ENCODE data around the gene DDX1. TPM values are rescaled to one million over a fixed set of nuclear protein-coding genes. Genes with fewer than 3 reads are reported as not detected.

The DDX1 gene
- total RNA-seq, 4 donors from 2014 or later, result 48.7 to 60.0 (median 55.1) TPM

DNA sequence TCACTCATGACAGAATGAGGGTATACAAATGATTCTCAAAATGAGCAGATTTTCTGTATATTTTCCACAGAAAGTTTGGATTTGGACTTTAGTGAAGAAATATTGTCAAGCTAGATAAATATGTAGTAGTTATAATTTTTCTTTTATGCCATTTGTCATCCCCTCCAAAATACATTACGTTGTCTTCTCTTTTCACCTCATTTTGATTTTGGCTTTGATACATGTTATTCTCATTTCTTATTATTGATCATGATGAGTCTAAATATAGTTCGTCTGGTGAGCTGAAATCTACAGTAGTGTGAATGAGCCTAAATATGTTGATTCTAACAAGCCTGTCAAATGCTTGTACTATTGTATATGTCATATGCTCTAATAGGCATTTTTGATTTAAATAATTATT is 12.3 kb downstream of the DDX1 start:
- TF ChIP-seq, protein P1, sequence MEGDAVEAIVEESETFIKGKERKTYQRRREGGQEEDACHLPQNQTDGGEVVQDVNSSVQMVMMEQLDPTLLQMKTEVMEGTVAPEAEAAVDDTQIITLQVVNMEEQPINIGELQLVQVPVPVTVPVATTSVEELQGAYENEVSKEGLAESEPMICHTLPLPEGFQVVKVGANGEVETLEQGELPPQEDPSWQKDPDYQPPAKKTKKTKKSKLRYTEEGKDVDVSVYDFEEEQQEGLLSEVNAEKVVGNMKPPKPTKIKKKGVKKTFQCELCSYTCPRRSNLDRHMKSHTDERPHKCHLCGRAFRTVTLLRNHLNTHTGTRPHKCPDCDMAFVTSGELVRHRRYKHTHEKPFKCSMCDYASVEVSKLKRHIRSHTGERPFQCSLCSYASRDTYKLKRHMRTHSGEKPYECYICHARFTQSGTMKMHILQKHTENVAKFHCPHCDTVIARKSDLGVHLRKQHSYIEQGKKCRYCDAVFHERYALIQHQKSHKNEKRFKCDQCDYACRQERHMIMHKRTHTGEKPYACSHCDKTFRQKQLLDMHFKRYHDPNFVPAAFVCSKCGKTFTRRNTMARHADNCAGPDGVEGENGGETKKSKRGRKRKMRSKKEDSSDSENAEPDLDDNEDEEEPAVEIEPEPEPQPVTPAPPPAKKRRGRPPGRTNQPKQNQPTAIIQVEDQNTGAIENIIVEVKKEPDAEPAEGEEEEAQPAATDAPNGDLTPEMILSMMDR (IDR thresholded peaks at IDR 0.05), result no peak
- ATAC-seq (ENCODE audit: low FRiP score) (no peak), DNase-seq (ENCODE audit: low spot score) (no peak)

- TF ChIP-seq, protein P1 (IDR thresholded peaks at IDR 0.05), result no peak
- DNase-seq (ENCODE audit: low spot score) (no peak), ATAC-seq (ENCODE audit: low FRiP score) (no peak)
Measured at GRCh38 chr2:15605721-15606120, 14.1 kb downstream of the DDX1 start.

DNA sequence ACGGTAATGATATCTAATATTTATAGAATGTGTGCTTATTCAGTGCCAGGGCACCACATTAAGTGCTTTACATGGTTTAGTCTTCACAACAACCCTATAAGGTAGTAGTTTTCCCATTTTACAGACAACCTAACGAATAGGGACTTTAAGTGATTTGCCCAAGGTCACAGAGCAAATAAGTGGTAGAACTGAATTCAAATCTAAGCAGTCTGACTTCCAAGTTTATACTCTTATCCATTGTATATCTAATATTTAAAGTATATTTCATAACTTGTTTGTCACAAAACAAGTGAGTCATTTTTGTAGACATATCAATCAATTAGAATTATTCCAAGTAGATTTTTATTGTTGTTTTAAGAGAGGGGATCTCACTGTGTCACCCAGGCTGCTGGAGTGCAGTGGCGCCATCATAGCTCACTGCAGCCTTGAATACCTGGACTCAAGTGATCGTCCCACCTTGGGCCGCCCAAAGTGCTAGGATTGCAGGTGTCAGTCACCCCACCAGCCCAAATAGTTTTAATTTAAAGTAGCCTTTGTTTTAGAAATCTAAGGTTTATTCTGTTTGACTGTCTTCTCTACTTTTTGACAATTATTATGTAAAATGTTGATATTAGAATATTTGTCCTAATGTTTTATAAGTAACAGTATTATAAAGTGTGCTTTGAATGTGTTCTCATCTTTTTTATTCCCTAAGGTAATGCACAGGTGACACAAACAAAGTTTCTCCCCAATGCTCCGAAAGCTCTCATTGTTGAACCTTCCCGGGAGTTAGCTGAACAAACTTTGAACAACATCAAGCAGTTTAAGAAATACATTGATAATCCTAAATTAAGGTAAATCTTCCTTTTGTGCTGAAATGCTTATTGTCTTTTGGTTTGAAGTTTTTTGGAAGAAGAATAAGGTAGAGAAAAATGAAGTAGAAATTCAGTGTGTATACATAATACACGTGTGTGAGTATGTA is 15.1 kb downstream of the DDX1 start:
- DNase-seq (ENCODE audit: low spot score) (no peak), ATAC-seq (ENCODE audit: low FRiP score) (no peak)
- TF ChIP-seq, protein P1 (IDR thresholded peaks at IDR 0.05), result no peak

DNA sequence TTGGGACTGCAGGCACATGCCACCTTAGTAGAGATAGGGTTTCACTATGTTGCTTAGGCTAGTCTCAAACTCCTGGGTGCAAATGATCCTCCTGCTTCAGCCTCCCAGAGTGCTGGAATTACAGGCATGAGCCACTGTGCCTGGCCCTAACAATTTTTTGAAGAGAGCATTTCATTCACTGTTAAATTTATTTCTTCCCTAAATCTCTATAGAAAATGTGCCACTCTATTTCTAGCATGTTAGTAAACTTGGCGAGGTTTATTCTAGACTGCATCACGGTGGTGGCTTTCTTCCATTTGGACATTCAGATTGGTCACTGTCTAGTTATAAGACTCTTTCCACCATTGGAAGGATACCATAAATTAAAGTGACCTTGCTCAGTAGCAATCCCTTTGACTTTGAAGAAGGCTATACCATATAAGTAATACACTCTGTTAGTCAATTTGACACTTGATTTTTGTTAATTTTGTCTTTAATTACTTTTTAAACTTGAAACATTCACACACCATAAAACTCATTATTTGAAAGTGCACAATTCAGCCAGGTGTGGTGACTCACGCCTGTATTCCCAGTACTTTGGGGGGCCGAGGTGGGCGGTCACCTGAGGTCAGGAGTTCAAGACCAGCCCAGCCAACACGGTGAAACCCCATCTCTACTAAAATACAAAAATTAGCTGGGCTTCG is 16.2 kb downstream of the DDX1 start:
- TF ChIP-seq, protein P1 (IDR thresholded peaks at IDR 0.05), result no peak
- ATAC-seq (ENCODE audit: low FRiP score), result no peak
- DNase-seq (ENCODE audit: low spot score), result no peak

GRCh38 chr2:15608392-15608761 is 16.7 kb downstream of the DDX1 start:
- TF ChIP-seq, protein P1 (IDR thresholded peaks at IDR 0.05), result no peak

DNA sequence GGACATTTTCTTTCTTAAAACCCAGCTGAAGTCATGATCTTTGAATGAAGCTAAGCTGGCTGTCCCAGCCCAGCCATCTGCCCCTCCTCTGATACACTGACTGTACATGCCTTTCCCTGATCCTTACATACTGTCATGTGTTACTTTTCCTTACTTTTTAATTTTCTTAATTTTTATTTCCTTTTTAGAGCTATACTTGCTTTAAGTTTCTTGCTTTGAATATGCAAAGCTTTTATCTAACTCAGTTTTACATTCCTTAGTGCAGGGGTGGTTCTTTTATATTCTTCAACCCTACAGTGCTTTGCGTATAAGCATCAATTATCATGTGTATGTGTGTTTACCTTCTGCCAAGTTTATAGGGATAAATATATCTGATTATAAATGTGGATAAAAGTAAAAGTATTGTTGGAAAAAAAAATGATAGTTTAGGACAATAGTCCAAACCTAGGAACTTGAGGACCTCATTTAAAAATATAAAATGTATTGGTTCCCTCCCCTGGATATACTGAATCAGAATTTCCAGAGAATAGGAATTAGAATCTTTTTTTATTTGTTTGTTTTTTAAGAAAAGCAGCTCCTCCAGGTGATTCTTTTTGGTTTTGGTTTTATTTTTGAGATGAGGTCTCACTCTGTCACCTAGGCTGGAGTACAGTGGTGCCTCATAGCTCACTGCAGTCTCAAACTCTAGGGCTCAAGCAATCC is 17.8 kb downstream of the DDX1 start:
- TF ChIP-seq, protein P1 (IDR thresholded peaks at IDR 0.05), result no peak
- ATAC-seq (ENCODE audit: low FRiP score) (no peak), DNase-seq (ENCODE audit: low spot score) (no peak)

More at GRCh38 chr2:15608392-15608761, 16.7 kb downstream of the DDX1 start:
- DNase-seq (ENCODE audit: low spot score) (no peak), ATAC-seq (ENCODE audit: low FRiP score) (no peak)

Measured in omental fat pad (tissue), 4 donors.